HG02678 (cell line): ENCODE data around the gene SGF29.
"Not testable (repeated sequence)": the region's sequence is repeated elsewhere in the genome, so short reads cannot be mapped to it uniquely, and the experiment has no call there.

ENCODE experiments used
- ATAC-seq: cut with Tn5 transposase; IDR thresholded peaks from one replicate; pipeline ENCODE4 v1.9.1; 2021; ENCODE audit warnings: mild to moderate bottlenecking, moderate library complexity; ENCODE audit not compliant: unreplicated experiment

The SGF29 gene

GRCh38 chr16:28609631-28610594 is 56.2 kb downstream of the SGF29 start, which contains the start of gene SULT1A1:
TSS of gene SULT1A1 (minus strand) at chr16:28610044. CDS start at chr16:28608855, 1,189 bp downstream.
- no peak for ATAC-seq

GRCh38 chr16:28610595-28611191 is 57.0 kb downstream of the SGF29 start:
- no peak for ATAC-seq

- not testable (repeated sequence) for ATAC-seq
Measured at GRCh38 chr16:28612359-28613280, 58.9 kb downstream of the SGF29 start.

GRCh38 chr16:28613912-28614311 is 60.2 kb downstream of the SGF29 start:
- ATAC-seq, result not testable (repeated sequence)

- not testable (repeated sequence) for ATAC-seq
Measured at GRCh38 chr16:28614561-28614960, 60.8 kb downstream of the SGF29 start.

DNA sequence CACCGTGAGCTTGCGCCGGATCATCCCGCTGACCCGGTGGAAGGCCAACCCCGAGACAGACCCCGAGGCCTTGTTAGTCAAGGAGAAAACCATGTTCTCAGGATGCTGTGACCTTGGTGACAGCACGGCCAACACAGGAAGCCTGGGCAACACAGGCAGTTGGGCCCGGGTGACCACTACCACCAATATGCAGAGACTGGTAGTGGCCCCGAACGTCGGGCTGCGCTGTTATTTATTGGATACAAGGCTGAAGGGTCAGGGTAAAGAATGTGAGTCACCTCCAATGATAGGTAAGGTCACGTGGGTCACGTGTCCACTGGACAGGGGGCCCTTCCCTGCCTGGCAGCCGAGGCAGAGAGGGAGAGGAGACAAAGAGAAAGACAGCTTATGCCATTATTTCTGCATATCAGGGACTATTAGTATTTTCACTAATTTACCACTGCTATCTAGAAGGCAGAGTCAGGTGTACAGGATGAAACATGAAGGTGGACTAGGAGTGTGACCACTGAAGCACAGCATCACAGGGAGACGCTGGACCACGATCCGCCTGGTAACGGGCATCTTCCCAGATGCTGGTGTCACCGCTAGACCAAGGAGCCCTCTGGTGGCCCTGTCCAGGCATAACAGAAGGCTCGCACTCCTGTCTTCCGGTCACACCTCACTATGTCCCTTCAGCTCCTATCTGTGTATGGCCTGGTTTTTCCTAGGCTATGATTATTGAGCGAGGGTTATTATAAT is 61.9 kb downstream of the SGF29 start:
- ATAC-seq, result not testable (repeated sequence)

DNA sequence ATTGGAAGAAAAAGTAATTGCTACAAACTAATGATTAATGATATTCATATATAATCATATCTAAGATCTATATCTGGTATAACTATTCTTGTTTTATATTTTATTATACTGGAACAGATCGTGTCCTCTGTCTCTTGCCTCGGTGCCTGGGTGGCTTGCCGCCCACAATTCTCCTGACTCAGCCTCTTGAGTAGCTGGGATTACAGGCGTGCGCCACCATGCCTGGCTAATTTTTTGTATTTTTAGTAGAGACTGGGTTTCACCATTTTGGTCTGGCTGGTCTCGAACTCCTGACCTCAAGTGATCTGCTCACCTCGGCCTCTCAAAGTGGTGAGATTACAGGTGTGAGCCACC is 62.5 kb downstream of the SGF29 start:
- ATAC-seq, result not testable (repeated sequence)

DNA sequence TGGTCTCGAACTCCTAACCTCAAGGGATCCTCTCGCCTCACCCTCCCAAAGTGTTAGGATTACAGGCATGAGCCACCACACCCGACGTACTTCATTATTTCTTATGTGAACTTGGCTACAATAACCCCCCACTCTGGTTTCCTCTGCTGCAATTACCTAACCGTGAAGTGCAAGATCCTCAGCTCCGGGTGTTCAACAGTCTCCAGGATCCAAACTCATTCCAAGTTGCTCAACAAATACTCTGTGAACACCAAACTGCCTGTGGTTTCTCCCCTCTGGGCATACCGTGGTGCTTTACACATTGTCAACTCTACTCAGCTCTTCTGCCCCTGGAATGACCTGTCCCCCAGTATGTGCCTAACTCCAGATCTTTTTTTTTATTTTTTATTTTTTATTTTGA is 62.9 kb downstream of the SGF29 start:
- ATAC-seq, result no peak

- ATAC-seq, result no peak
Measured at GRCh38 chr16:28617874-28618273, 64.2 kb downstream of the SGF29 start.

GRCh38 chr16:28620316-28620715 is 66.6 kb downstream of the SGF29 start:
- not testable (repeated sequence) for ATAC-seq

DNA sequence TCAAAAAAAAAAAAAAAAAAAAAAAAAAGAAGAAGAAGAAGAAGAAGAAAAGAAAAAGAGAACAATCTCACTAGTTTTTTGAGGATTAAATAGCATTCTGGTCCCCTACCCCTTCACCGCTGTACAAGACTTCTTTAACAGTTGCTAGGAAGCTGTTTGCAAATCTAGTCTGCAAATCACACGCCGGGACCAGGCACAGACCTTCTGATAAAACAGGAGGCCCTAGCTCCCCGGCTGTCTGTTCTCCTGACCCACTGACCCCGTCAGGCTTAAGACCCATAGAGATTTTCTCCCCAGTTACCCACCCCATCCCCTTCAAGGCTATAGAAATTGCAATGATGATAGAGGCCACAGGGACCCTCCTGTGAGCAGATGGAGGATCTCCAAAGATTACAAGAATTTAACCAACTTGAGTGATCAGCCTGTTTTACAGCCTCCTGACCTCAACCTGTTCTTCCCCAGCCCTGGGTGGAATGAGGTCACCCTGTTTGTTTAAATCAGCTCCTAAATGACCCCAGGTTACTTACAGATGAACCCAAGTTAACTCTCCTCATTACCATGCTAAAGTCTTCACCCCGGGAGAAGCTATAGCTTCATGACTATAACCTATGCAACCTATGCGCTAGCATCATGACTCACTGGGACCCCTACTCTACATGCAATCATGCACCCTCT is 67.9 kb downstream of the SGF29 start:
- no peak for ATAC-seq

- not testable (repeated sequence) for ATAC-seq
Measured at GRCh38 chr16:28622532-28623171, 68.9 kb downstream of the SGF29 start.

GRCh38 chr16:28623172-28623711 is 69.5 kb downstream of the SGF29 start:
- ATAC-seq, result no peak

DNA sequence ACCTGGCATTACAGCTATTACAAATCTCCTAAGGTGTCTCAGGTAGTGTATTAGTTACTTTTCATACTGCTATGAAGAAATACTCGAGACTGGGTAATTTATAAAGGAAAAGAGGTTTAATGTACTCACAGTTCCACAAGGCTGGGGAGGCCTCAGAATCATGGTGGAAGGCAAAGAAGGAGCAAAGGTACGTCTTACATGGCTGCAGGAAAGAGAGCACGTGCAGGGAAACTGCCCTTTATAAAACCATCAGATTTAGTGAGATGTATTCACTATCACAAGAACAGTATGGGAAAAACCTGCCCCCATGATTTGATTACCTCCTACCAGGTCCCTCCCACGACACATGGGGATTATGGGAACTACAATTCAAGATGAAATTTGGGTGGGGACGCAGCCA is 77.2 kb downstream of the SGF29 start:
- ATAC-seq, result not testable (repeated sequence)

DNA sequence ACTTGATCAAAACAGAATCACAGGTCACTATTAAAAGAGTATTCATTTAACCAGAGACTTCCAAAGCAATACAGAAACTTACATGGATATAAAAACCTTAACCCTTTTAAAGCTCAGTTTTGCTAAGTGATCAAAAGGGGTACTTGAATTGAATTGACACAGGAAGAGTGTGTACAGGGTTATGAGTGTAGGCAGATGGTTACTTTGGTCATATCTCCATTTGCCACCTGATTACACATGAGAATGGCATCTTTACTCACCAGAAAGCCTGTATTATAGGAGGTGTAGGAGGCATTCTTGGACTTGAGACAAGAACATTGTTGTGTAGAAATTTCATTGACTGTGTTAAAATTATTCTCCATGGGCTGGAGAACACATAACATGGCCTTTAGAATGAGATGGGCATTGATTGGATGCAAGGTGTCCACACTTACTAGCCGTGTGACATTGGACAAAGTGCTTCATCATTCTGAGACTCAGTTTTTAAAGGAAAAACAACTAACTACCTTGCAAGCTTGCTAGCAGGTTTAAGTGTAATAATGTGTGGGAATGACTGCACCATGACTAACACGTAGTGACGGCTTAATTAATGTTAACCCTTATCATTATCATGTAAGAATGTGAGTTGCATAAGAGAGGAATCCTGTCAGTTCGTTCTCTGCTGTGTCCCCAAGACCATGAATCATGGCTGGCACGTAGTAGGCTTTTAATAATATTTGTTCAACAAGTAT is 82.5 kb downstream of the SGF29 start:
- ATAC-seq, result not testable (repeated sequence)

DNA sequence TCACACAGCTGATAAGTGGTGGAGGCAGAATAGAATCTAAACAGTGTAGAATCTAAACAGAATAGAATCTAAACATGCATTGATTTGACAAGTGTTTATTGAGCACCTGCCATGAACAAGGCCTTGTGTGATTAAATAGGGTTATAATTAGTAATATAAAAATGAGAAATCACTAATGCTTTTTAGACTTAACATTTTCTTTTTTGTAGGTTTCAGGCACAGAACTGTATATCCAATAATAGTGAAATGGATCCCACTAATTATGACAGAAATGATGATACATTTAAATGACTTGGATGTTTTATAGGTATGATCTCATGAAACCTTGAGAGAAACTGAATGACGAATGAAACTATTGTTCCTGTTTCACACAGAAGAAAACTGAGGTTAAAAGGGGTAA is 84.0 kb downstream of the SGF29 start, which contains the start of gene NPIPB8:
TSS of gene NPIPB8 (plus strand) at position 301 of the 400 bp plus-strand sequence. CDS start 296 bp downstream, outside the sequence.
- ATAC-seq, result not testable (repeated sequence)

- not testable (repeated sequence) for ATAC-seq
Measured at GRCh38 chr16:28638359-28638758, 84.6 kb downstream of the SGF29 start.

- ATAC-seq, result not testable (repeated sequence)
Measured at GRCh38 chr16:28639959-28640358, 86.2 kb downstream of the SGF29 start.
